Loucy (cell line): ENCODE measurements around the gene CLTB.

Experiments used
- CTCF ChIP-seq: fragments of 200-600 bp; sonication (generic); conservative IDR thresholded peaks from 2 replicates; pipeline ENCODE4 v1.5.1; 2014; ENCODE audit warnings: mild to moderate bottlenecking, antibody characterized with exemption, low read length
- EZH2phosphoT487 ChIP-seq: fragments of 200-600 bp; IDR thresholded peaks from 2 replicates; pipeline ENCODE4 v1.6.1; 2018; ENCODE audit warnings: antibody characterized with exemption, mild to moderate bottlenecking, moderate library complexity, borderline replicate concordance

- TF ChIP-seq CTCF = no peak
- no peak for TF ChIP-seq EZH2phosphoT487
Measured at GRCh38 chr5:176391999-176392398, 24.3 kb downstream of the CLTB start.
